Ascending aorta (tissue), 2 donors: ENCODE data around the gene GAREM2. TPM values are rescaled to one million over a fixed set of nuclear protein-coding genes. Genes with fewer than 3 reads are reported as not detected.

ENCODE experiments used
- DNase-seq, 2 donors: peaks; one replicate each; pipeline ENCODE4 v3.0.0-alpha.2; 2019; ENCODE audit warnings: low spot score in 2 of 2
- H3K27ac ChIP-seq, 2 donors: fragments of 200-600 bp; sonication (generic); one replicate each; pipeline ENCODE4 v1.5.1; 2016 to 2017; ENCODE audit warnings: mild to moderate bottlenecking in 1 of 2
- H3K27me3 ChIP-seq: fragments of 200-600 bp; sonication (generic); one replicate; pipeline ENCODE4 v1.5.1; 2017
- H3K36me3 ChIP-seq, 2 donors: fragments of 200-600 bp; sonication (generic); one replicate each; pipeline ENCODE4 v1.5.1; 2016
- H3K4me1 ChIP-seq, 2 donors: fragments of 200-600 bp; sonication (generic); one replicate each; pipeline ENCODE4 v1.5.1; 2016 to 2017; ENCODE audit warnings: mild to moderate bottlenecking in 1 of 2
- H3K4me3 ChIP-seq, 2 donors: fragments of 200-600 bp; sonication (generic); one replicate each; pipeline ENCODE4 v1.5.1; 2016 to 2017; ENCODE audit warnings: mild to moderate bottlenecking in 1 of 2
- H3K9me3 ChIP-seq, 2 donors: fragments of 200-600 bp; sonication (generic); one replicate each; pipeline ENCODE4 v1.5.1; 2016
- intact Hi-C: fragments of 100-400 bp; cut with DNase I; formaldehyde crosslinking; loops from one replicate; pipeline ENCODE4 v1.15.1; 2023
- total RNA-seq: library from RNA; depleted of rRNA; stranded (reverse); fragments of >200 nt; gene quantifications from one replicate; pipeline ENCODE4 v1.1.0, GENCODE V29; 2016
- TF ChIP-seq, protein P1 (sequence below), 3 experiments: fragments of 200-600 bp in 2 of 3; fragments of 450-650 bp in 1 of 3; sonication (generic) in 2 of 3; IDR thresholded peaks; one replicate each; pipeline ENCODE4 v1.5.1; 2016 to 2019; ENCODE audit warnings: antibody characterized with exemption in 3 of 3, mild to moderate bottlenecking in 1 of 3, moderate library complexity in 1 of 3

Gene GAREM2
- total RNA-seq, 1 donor from 2014 or later = 2.1 TPM

DNA sequence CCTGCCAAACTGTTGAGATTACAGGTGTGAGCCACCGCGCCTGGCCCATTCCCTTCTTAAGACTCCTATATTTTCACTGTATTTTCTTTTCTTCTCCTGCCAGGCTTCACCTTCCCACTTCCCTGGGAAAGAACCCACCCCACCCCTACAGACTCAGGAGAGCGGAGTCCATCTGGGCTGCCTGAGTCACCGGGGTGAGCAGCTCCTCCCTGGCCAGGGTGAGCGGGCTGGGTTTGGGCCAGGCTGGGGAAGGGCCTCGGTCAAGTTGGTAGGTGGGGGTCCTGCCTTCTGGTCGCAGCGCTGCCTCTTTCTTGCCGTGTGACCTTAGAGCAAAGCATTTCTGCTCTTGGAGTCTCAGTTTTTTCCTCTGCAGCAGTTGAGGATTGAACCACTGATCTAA, 2.1 kb upstream of the GAREM2 start:
- Histone ChIP-seq H3K4me3 (no peak overlapping the region), H3K36me3 (no peaks in the 10 kb centered on the region), H3K9me3 (no peaks in the 10 kb centered on the region), H3K27me3 (peaks cover 15% of the 10 kb centered on the region), H3K4me1 (peaks cover 4% of the 10 kb centered on the region in 2 donors), H3K27ac (no peak overlapping the region)
- intact Hi-C loops = no loop called here
- DNase-seq = peak in 1 of 2 donors; percentile 31
- TF ChIP-seq, protein P1, sequence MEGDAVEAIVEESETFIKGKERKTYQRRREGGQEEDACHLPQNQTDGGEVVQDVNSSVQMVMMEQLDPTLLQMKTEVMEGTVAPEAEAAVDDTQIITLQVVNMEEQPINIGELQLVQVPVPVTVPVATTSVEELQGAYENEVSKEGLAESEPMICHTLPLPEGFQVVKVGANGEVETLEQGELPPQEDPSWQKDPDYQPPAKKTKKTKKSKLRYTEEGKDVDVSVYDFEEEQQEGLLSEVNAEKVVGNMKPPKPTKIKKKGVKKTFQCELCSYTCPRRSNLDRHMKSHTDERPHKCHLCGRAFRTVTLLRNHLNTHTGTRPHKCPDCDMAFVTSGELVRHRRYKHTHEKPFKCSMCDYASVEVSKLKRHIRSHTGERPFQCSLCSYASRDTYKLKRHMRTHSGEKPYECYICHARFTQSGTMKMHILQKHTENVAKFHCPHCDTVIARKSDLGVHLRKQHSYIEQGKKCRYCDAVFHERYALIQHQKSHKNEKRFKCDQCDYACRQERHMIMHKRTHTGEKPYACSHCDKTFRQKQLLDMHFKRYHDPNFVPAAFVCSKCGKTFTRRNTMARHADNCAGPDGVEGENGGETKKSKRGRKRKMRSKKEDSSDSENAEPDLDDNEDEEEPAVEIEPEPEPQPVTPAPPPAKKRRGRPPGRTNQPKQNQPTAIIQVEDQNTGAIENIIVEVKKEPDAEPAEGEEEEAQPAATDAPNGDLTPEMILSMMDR (IDR thresholded peaks at IDR 0.05) = no peak

DNA sequence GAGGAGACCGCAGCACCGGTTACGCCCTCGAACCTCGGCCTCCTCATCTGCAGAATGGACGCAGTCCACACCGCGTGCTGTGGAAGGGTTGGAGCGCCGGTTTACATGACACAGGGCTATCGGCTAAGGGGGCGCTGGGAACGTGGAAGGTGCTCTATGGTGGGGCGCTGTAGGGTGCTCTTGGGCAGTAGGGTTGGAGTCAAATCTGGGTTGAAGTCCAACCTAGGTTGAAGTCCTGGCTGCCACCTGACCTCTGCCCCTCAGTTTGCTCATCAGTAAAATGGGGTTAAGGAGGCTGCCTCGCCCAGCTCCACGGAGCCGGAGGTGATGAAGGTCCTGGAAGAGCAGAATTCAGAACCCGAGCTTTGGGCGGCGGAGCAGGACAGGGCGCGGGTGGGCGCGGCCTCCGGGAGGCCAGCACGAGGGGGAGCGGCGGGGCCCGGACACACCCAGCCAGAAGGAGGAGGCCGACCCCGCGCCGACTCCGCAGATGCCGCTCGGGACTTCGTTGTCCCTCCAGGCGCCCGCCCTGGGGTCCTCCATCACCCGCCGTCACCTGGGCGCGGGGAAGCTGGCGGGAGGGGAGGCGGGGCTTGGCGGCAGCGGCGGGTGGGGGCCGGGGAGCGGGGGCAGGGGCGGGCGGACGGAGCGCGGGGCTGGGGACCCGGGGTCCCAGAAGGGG, 558 bp upstream of the GAREM2 start:
- Histone ChIP-seq H3K4me3 (peak overlapping the region; percentile 57 to 59), H3K27me3 (peaks cover 15% of the 10 kb centered on the region), H3K9me3 (no peaks in the 10 kb centered on the region), H3K27ac (no peak overlapping the region), H3K4me1 (peaks cover 4% of the 10 kb centered on the region in 2 donors), H3K36me3 (no peaks in the 10 kb centered on the region)
- intact Hi-C loops = no loop called here
- TF ChIP-seq, protein P1 (IDR thresholded peaks at IDR 0.05) = no peak
- peak in 1 of 2 donors; percentile 58 for DNase-seq

DNA sequence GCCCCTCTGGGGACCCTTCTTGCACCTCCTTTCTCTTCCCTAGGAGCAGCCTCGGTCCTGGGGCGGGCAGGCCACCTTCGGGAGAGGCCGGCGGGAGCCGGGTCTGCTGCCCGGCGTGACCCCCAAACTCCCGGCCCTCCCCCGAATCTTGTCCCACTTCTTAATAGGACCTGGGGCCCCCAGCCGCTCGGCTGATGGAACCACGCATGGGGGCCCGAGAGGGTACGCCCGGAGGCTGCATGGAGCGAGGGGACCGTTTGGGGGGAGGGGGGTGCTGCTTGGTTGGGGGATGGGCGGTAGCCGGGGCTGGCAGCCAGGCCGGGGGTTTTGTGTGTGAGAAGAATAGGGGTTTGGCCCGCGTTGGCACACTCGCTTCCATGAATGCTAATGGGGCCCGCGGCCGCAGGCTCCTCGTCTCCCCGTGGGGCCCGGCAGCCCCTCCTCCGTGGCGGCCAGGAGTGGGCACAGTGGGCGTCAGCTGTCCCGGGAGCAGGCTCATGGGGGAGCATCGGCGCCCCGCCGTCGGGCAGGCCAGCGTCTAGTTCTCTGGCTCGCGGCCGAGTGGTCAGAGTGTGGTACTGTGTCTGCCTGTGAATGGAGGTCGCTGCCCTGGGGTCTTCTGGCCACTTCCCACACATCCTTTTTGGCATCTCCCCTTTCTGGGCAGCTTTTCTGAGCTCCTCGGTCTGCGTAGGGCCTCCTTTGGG, 1.0 kb downstream of the GAREM2 start:
- no peaks in the 10 kb centered on the region for H3K36me3 ChIP-seq
- DNase-seq = peak in 1 of 2 donors; percentile 47
- peaks cover 15% of the 10 kb centered on the region for H3K27me3 ChIP-seq
- H3K4me1 ChIP-seq = peaks cover 4 to 9% of the 10 kb centered on the region in 2 donors
- H3K9me3 ChIP-seq = no peaks in the 10 kb centered on the region
- no peak overlapping the region for H3K27ac ChIP-seq
- H3K4me3 ChIP-seq = peak overlapping the region; percentile 54 to 63
- TF ChIP-seq, protein P1 (IDR thresholded peaks at IDR 0.05) = no peak
- intact Hi-C loops = no loop called here

DNA sequence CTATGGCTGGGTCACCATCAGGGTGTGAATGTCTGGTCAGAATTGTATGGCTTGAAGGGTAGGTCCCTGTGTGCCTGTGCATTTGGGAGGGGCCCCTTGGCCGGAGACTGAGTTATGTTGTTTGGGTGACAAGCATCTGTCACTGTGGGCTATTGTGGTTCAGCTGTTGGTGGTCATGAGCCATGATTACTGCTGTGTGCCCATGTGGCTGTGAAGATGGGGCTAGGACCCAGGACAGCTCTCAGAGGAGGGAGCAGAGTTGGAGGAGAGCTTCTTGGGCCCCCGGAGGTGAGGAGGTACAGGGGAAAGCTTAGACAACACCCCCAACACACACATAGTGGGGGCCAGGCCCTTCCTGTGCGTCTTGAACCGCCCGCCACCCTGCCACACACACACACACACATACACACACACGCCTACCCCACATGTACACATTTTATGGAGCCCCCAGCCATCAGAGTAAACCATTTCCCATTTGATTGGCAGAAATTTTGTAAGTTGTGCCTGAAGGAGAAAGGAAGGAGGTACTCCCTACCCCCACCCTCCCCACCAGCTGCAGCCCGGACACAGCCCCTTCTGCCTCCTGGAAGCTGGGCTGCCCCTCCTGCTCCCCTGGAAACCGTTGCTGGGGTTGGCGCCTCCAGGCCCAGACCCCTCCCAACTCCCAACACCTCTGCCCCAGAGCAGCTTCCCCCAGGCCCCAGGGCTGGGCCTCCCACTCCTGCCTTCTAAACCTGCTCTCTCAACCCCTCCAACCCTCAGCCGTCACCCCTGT, 2.0 kb downstream of the GAREM2 start:
- peaks cover 15% of the 10 kb centered on the region for H3K27me3 ChIP-seq
- TF ChIP-seq, protein P1 (IDR thresholded peaks at IDR 0.05) = no peak
- no peaks in the 10 kb centered on the region for H3K9me3 ChIP-seq
- no peak overlapping the region for H3K4me3 ChIP-seq
- intact Hi-C loops = no loop called here
- H3K36me3 ChIP-seq = no peaks in the 10 kb centered on the region
- no peak overlapping the region for H3K27ac ChIP-seq
- peak in 1 of 2 donors; percentile 61 for DNase-seq
- peaks cover 4 to 13% of the 10 kb centered on the region in 2 donors for H3K4me1 ChIP-seq

DNA sequence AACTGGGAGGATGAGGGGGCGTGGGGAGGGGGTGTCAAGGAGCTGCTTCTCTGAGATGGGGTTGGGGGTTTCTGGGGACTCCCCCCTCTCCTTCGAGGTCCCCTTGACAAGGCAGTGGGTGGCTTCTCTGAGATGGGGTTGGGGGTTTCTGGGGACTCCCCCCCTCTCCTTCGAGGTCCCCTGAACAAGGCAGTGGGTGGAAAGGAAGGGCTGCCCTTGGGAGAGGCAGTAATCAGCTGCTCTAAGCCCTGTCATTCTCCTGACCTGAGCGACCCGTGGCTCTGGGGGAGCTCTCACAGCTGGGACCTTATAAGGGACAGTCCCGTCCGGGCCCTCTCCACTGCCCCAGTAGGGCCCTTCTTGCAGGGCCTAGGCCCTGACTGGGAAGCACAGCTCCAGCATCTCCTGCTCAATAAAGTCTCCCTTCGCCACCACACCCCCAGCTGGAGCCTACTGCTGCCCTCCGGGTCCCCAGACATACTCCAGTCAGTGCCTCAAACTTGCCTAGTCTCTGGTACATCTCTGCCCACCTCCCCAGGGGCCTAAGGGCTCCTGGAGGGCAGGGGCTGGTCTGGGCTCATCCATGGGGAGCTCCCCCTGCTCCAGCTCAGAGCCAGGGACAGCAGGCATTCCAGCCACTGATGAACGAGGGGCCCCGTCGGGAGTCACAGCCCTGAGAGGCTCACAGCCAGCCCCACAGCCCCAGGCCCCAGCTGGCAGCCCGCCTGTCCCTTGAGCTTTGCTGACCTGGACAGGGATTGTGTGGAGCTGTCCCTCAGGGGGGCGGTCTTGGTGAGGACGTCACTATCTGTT, 2.8 kb downstream of the GAREM2 start:
- no peak overlapping the region for H3K4me3 ChIP-seq
- peak in 1 of 2 donors; percentile 53 for DNase-seq
- TF ChIP-seq, protein P1 (IDR thresholded peaks at IDR 0.05) = no peak
- H3K36me3 ChIP-seq = no peaks in the 10 kb centered on the region
- no peaks in the 10 kb centered on the region for H3K9me3 ChIP-seq
- intact Hi-C loops = no loop called here
- H3K4me1 ChIP-seq = peaks cover 4 to 13% of the 10 kb centered on the region in 2 donors
- H3K27me3 ChIP-seq = peaks cover 15% of the 10 kb centered on the region
- H3K27ac ChIP-seq = no peak overlapping the region
